ENCODE measurements around the gene RUNDC3A. TPM values are rescaled to one million over a fixed set of nuclear protein-coding genes. Genes with fewer than 3 reads are reported as not detected.

The RUNDC3A gene
- total RNA-seq, 1 experiment from 2014 or later: 5.2 TPM

GRCh38 chr17:44268709-44269534 lies 39.5 kb upstream of the RUNDC3A start:
- ChIA-PET POLR2A (no interaction called here), CTCF (interaction anchor here (1.0 kb wide), 1 partner anchor 94 kb away, joined by 3 read pairs; the partner anchor contains the start of gene FAM171A2)
- H3K4me3 Mint-ChIP-seq: no peak overlapping the region

GRCh38 chr17:44269535-44270240 lies 38.7 kb upstream of the RUNDC3A start:
- Mint-ChIP-seq H3K36me3 (no peaks in the 10 kb centered on the region), H3K4me1 (peaks cover 17% of the 10 kb centered on the region), H3K27ac (no peak overlapping the region), H3K27me3 (ENCODE audit: low read depth) (no peaks in the 10 kb centered on the region; the same call in 1 of the 2 replicates), H3K4me3 (no peak overlapping the region), H3K9me3 (no peaks in the 10 kb centered on the region)
- no peak for DNase-seq (ENCODE audit: low spot score)
- CTCF ChIA-PET: no interaction called here
- no peak for TF ChIP-seq ZNF317 (CRISPR knock-in tag; IDR thresholded peaks at IDR 0.05; ENCODE audit: borderline replicate concordance, low read depth)
- TF ChIP-seq CREB1 (CRISPR knock-in tag; IDR thresholded peaks at IDR 0.05): no peak
- no peak for TF ChIP-seq ZBTB43 (CRISPR knock-in tag; IDR thresholded peaks at IDR 0.05)
- no peak for TF ChIP-seq ZBTB21 (CRISPR knock-in tag; IDR thresholded peaks at IDR 0.05; ENCODE audit: borderline replicate concordance)
- no peak for TF ChIP-seq NR1H2 (CRISPR knock-in tag; IDR thresholded peaks at IDR 0.05)
- no peak for TF ChIP-seq FOXJ3 (CRISPR knock-in tag; IDR thresholded peaks at IDR 0.05; ENCODE audit: borderline replicate concordance)
- POLR2A ChIA-PET: no interaction called here
- no peak for ATAC-seq

More at GRCh38 chr17:44268709-44269534, 39.5 kb upstream of the RUNDC3A start:
- Mint-ChIP-seq H3K36me3 (no peaks in the 10 kb centered on the region), H3K27me3 (ENCODE audit: low read depth) (no peaks in the 10 kb centered on the region; the same call in 1 of the 2 replicates), H3K9me3 (no peaks in the 10 kb centered on the region), H3K27ac (no peak overlapping the region), H3K4me1 (peaks cover 14% of the 10 kb centered on the region)
- DNase-seq (ENCODE audit: low spot score): no peak
- TF ChIP-seq, protein P1, sequence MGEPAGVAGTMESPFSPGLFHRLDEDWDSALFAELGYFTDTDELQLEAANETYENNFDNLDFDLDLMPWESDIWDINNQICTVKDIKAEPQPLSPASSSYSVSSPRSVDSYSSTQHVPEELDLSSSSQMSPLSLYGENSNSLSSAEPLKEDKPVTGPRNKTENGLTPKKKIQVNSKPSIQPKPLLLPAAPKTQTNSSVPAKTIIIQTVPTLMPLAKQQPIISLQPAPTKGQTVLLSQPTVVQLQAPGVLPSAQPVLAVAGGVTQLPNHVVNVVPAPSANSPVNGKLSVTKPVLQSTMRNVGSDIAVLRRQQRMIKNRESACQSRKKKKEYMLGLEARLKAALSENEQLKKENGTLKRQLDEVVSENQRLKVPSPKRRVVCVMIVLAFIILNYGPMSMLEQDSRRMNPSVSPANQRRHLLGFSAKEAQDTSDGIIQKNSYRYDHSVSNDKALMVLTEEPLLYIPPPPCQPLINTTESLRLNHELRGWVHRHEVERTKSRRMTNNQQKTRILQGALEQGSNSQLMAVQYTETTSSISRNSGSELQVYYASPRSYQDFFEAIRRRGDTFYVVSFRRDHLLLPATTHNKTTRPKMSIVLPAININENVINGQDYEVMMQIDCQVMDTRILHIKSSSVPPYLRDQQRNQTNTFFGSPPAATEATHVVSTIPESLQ (CRISPR knock-in tag; IDR thresholded peaks at IDR 0.05): no peak
- no peak for TF ChIP-seq NFE2L1 (CRISPR knock-in tag; IDR thresholded peaks at IDR 0.05)
- no peak for TF ChIP-seq CTCF (IDR thresholded peaks at IDR 0.05)
- no peak for TF ChIP-seq TCF7 (CRISPR knock-in tag; IDR thresholded peaks at IDR 0.05; ENCODE audit: low read depth)
- TF ChIP-seq ZNF263 (CRISPR knock-in tag; IDR thresholded peaks at IDR 0.05; ENCODE audit: low read depth): no peak
- no peak for TF ChIP-seq CDX4 (CRISPR knock-in tag; IDR thresholded peaks at IDR 0.05; ENCODE audit: borderline replicate concordance)
- TF ChIP-seq, protein P2, sequence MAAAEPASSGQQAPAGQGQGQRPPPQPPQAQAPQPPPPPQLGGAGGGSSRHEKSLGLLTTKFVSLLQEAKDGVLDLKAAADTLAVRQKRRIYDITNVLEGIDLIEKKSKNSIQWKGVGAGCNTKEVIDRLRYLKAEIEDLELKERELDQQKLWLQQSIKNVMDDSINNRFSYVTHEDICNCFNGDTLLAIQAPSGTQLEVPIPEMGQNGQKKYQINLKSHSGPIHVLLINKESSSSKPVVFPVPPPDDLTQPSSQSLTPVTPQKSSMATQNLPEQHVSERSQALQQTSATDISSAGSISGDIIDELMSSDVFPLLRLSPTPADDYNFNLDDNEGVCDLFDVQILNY (CRISPR knock-in tag; IDR thresholded peaks at IDR 0.05): no peak
- TF ChIP-seq NFYB (CRISPR knock-in tag; conservative IDR thresholded peaks at IDR 0.05; ENCODE audit: low read depth): no peak
- TF ChIP-seq, protein P3, sequence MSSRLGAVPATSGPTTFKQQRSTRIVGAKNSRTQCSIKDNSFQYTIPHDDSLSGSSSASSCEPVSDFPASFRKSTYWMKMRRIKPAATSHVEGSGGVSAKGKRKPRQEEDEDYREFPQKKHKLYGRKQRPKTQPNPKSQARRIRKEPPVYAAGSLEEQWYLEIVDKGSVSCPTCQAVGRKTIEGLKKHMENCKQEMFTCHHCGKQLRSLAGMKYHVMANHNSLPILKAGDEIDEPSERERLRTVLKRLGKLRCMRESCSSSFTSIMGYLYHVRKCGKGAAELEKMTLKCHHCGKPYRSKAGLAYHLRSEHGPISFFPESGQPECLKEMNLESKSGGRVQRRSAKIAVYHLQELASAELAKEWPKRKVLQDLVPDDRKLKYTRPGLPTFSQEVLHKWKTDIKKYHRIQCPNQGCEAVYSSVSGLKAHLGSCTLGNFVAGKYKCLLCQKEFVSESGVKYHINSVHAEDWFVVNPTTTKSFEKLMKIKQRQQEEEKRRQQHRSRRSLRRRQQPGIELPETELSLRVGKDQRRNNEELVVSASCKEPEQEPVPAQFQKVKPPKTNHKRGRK (CRISPR knock-in tag; IDR thresholded peaks at IDR 0.05; ENCODE audit: borderline replicate concordance): no peak
- no peak for TF ChIP-seq FOXP1 (CRISPR knock-in tag; IDR thresholded peaks at IDR 0.05; ENCODE audit: borderline replicate concordance)
- no peak for ATAC-seq

Measured in WTC11 (cell line).